ENCODE measurements around the gene CAP2.

CAP2 gene, protein sequence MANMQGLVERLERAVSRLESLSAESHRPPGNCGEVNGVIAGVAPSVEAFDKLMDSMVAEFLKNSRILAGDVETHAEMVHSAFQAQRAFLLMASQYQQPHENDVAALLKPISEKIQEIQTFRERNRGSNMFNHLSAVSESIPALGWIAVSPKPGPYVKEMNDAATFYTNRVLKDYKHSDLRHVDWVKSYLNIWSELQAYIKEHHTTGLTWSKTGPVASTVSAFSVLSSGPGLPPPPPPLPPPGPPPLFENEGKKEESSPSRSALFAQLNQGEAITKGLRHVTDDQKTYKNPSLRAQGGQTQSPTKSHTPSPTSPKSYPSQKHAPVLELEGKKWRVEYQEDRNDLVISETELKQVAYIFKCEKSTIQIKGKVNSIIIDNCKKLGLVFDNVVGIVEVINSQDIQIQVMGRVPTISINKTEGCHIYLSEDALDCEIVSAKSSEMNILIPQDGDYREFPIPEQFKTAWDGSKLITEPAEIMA

DNA sequence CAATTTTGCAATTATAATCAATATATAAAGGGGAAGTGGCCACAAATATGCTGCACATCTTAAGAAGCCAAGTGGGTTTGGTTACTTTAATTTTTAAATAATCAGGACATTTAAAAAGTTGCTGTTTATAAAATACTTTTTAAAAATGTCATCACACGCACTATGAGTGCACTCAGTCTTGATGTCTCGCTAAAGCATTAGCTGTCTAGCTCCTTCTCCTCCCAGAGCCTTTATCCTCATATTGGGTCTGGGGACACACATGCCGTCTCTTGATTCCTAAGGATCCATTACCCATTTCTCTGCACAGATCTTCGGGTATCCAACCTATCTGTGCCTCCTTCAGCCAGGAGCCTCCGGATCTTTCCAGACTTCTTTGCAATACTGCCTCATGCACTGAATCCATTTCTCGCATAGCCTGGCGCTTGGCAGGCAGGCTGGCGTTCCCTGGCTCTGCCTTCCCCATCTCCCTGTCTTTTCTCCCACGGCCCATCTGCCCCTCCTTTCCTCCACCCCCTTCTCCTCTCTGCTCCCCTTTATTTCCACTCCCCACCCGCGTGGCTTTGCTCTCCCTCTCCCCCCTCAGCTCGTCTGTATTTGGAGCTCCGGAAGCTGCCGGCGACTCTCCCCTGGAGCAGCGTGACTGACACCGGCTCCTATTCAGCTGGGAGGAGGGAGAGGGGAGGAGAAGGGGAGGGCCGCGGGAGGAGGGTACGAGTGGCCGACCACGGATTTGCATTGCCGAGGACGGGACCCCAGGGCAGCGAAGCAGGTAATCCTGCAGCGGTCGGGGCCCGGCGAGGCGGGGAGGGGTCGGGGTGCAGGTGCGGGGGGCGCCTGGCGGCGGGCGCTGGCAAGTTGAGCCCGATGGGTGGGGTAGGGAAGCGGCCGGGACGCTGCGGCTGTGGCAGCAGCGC is at the start of gene CAP2:
CAP2 (plus strand) TSS at position 618 of the 914 bp plus-strand sequence. CDS start 27,961 bp downstream, outside the sequence.
- in situ Hi-C loops (cut with MboI; ENCODE audit: low sequenced_read_pairs) = no loop called here

DNA sequence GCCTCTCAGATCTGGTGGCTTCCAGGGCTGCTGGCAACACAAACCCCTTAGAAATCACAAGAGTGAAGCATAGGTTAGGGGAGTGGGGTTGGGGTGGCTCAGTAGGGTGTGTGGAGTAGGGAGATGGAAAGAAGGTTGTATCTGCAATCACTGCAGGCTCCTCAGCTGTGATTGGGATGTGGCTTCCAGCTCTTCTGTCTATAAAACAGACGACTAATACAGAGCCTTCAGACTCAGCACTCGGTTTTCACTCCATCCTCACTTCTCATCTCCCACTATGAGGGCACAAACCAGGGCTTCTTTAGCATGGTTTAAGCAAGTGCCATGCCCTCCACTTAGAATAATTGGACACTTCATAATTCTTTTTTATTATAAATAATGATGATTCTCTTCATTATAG is 46.4 kb upstream of the CAP2 start:
- in situ Hi-C loops (cut with MboI; ENCODE audit: low sequenced_read_pairs) = no loop called here

DNA sequence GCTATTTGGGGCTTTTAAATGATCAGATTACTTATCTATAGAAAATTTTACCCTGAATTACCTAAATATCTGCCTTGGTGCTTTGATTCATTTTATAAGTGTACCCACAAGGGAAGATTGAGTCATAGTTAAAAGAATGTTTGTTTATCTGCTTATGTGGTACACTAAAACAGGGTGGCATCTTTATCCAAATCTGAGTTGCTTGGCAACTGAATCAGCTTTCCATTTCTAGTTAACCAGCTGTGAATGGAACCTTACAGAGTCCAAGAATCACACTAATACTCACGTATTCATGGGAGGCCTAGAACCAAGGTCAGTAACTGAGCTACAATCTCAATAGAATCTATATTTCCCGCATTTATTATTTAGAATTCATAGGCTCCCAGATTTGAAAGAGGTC is 44.0 kb upstream of the CAP2 start:
- in situ Hi-C loops (cut with MboI; ENCODE audit: low sequenced_read_pairs) = no loop called here

DNA sequence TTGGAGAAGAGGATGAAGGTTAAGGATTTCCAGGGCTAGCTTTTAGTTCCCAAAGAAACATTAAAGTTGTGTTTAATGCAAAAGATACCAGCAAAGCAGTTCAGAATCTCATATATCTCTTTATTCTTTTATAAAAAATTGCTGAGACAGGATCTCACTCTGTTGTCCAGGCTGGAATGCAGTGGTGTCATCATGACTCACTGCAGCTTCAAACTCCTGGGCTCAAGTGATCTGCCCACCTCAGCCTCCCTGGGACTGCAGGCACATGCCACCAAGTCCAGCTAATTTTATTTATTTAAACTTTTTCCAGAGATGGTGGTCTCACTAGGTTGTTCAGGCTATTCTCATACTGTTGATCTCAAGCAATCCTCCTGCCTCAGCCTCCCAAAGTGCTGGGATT is 41.1 kb upstream of the CAP2 start:
- in situ Hi-C loops (cut with MboI; ENCODE audit: low sequenced_read_pairs) = no loop called here

DNA sequence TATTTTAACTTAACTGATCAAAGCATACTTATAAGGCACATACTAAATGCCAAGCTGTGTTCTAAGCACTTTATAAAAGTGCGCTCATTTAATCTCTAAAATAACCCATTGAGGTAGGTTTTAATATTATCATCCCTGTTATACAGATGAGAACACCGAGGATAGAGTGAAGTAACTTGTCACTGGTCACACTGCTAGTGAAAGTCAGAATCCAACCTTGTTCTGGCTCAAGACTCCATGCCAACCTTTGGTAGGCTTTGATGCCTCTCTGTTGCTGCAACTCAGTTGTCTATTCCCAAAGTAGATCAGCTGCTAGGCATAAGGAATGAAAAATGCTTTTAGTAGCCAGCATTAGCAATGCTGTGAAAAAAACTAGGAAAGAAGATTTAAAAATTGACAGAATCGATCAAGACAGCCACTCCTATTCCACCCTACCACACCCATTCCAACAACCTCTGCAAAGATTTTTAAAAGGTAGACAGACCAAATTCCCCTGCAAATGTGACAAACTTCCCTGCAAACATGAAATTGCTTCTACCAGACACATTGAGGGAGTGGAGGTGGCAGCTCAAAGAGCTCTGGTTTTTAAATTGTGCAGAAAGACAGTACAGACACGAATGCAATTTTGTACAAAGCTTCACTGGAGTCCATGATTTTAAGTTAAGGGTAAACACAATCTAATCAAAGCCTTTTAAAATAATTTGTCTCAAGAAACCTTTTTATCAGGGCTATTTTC is 39.8 kb upstream of the CAP2 start:
- in situ Hi-C loops (cut with MboI; ENCODE audit: low sequenced_read_pairs) = no loop called here

DNA sequence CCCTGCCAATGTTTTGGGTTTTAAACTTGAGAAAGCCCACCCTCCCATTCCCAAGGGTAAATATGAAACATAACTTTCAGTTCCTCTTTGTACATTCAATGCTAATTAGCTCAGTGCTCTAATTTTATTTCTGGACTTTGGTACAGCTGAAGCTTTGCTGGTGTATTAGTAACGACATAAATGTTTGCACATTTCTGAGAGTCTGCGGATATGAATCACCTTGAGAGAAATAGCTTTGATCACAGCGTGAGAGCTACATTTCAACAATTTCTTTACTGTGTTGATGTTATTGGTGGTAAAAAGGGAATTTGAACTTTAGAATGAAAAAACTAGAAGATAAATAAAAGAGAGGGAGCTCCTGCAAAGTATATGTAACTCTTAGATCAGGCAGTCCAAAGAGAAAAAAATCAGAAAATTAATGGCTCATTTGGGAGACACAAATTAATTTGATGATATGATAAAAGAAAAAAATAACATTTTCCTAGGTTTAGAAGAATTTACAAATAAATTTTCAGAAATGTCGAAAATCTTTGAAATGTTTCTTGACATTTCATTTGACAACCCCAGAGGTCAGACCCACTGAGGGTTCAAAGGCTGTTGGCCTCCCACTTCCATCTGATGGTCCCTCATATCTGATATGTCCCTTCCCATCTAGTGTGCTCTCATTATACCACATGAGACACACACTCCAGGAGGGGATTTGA is 38.5 kb upstream of the CAP2 start:
- in situ Hi-C loops (cut with MboI; ENCODE audit: low sequenced_read_pairs) = no loop called here

DNA sequence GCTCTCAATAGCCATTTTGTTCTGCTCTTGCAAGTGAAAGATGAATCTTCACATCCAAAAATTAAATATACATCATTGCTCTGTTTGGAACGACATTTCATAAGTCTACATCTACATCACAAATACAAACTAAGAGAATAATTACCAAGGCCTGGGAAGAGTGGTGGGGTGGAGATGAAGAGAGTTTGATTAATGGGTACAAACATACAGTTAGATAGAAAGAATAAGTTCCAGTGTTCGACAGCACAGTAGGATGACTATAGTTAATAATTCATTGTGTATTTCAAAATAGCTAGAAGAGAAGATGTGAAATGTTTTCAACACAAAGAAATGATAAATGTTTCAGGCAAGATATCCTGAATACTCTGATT is 38.0 kb upstream of the CAP2 start:
- in situ Hi-C loops (cut with MboI; ENCODE audit: low sequenced_read_pairs) = no loop called here

DNA sequence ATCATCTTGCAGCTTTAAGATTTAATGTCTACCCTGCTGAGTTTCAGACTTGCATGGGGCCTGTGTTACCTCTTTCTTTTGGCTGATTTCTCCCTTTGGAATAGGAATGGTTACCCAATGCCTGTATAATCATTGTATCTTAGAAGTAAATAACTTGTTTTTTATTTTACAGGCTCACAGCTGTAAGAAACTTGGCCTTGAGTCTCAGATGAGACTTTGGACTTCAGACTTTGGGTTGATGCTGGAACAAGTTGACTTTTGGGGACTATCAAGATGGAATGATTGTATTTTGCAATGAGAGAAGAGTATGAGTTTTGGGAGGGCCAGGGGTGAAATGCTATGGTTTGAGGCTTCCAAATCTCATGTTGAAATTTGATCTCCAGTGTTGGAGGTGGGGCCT is 34.9 kb upstream of the CAP2 start:
- in situ Hi-C loops (cut with MboI; ENCODE audit: low sequenced_read_pairs) = no loop called here

DNA sequence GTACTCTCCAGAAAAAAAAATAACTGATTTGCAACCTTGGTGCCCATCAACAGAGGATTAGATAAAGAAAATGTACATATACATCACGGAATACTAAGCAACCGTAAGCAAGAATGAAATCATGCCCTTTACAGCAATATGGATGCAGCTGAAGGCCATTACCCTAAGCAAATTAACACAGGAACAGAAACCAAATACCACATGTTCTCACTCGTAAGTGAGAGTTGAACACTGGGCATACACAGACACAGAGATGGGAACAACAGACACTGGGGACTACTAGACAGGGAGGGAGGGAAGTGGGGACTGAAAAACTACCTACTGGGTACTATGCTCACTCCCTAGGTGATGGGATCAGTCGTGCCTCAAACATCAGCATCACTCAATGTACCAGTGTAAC is 32.8 kb upstream of the CAP2 start:
- in situ Hi-C loops (cut with MboI; ENCODE audit: low sequenced_read_pairs) = no loop called here

DNA sequence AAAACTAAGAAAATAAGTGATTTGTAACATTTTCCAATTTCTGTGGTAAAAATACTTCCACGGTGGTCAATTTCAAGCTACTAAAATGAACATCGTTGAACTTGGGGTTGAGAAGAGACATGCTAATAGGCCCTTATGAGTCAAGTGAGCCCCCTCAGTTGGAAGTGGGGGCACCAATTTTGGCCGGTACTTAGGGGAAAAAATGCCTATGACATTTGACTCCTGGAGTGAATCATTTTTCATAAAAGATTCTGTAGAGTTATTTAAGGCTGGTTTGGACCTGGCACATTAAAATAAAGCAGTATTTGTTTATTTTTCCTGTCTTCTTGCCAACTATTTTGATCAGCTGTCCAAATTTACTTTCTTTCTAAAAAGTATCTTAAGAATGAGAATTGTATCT is 32.4 kb upstream of the CAP2 start:
- in situ Hi-C loops (cut with MboI; ENCODE audit: low sequenced_read_pairs) = no loop called here

DNA sequence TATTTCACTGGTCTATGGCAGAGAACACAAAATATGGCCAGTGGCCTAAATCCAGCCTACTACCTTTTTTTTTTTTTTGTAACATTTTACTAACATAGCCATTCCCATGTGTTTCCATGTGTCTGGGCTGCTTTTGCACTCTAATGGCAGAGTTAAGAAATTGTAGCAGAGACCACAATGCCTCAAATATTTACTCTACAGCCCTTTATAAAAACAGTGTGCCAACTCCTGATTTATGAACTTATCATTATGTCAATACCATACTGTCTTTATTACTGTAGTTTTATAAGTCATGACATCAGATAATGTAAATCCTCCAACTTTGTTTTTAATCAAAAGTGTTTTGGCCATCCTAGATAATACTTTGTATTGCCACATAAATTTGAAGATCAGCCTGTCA is 27.4 kb upstream of the CAP2 start:
- in situ Hi-C loops (cut with MboI; ENCODE audit: low sequenced_read_pairs) = no loop called here

DNA sequence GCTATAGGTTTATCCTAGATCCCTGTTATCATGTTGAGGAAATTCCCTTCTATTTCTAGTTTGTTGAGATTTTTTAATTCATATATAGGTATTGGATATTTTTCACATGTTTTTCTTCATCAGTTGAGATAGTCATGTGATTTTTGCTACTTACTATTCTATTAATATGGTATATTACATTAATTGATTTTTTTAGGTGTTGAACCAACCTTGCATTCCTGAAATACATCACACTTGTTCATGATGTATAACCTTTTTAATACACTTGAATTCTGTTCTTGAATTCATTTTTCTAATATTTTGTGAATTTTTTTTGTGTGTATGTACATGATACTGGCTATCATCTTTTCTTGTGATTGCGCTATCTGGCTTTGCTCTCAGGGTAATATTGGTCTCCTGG is 25.5 kb upstream of the CAP2 start:
- in situ Hi-C loops (cut with MboI; ENCODE audit: low sequenced_read_pairs) = no loop called here

DNA sequence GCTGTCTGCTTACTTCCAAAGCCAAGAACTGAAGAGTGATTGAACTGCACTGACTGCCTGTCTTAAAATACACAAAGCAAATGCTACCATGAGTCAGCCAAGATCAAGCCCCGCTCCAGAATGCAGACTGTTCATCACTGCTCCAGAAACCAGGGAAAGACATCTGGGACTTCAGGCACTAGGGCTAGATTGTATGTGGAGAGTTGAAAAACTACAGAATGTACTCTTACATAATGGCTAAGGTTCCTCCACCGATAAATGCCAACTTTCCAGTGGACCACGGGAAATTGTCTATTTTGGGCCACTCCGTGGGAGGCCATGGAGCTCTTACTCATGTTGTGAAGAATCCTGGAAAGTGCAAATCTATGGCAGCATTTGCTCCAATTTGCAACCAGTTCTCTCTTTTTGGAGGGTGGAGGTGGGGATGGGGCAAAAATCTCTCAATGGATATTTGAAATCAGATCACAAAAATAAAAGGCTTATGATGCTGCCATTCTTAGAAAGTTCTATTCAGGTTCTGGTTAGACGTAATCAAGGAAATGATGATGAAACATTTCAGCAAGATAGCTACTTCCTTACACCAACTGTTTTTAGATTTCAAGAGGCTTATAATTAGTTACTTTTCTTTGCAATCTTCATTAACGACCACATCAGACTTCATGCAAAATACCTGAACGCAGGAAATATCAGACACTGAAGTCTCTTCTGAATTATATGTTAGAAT is 11.8 kb upstream of the CAP2 start:
- in situ Hi-C loops (cut with MboI; ENCODE audit: low sequenced_read_pairs) = no loop called here

DNA sequence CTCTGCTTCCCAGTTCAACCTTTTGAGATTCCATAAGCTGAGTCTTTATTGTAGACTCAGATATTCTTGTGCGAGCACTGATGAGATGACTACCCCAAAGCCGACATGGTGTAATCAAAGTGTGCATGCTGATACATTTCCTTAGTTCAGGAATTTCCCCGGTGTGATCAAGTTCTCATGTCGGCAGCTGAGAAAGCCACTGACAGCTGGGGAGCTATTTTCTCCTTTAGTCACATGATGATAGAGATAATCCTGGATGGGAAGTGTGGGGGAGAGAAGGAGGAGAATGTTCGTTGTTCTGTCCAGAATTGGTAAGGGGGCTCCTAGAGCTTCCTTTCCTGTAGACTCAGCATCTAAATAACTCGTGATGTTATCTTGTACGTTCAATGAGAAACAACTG is 7.7 kb upstream of the CAP2 start:
- in situ Hi-C loops (cut with MboI; ENCODE audit: low sequenced_read_pairs) = no loop called here

DNA sequence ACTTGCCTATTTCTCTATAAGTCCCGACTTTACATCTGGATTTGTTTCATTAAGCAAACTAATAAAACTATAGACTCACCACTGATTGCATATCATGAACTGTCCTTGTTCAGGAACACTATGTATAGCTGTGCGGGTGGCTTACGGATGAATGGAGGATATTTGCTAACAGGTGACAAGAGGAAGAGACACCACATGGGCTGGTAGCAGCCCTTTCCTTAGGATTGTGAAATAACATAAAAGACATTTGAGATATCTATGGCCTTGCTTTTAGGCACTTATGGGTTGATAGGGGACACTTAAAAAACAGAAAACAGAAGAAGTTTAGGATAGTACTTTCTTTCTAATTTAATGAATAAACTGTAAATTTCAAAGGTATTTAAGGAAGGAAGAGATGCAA is 5.0 kb upstream of the CAP2 start:
- in situ Hi-C loops (cut with MboI; ENCODE audit: low sequenced_read_pairs) = no loop called here

DNA sequence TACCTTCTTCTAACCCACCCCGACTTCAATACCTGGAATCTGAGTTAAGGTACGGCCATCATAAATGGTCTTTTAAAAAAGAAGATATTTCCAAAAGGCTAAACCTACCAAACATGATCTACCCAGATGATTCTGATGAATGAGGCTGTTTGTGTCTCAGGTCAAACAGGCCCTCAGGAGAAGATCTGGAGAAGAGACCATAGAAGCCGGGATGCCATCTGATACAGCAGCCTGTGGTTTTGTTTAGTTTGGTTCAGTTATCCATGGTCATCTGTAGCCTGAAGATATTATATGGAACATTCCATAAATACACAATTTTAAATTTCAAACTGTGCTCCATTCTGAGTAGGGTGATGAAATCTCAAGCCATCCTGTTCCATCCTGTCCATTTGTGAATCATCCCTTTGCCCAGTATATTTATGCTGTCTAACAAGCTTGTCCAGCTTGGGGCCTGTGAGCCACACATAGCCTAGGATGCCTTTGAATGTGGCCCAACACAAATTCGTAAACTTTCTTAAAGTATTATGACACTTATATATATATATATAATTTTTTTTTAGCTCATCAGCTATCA is 4.0 kb upstream of the CAP2 start:
- in situ Hi-C loops (cut with MboI; ENCODE audit: low sequenced_read_pairs) = no loop called here

DNA sequence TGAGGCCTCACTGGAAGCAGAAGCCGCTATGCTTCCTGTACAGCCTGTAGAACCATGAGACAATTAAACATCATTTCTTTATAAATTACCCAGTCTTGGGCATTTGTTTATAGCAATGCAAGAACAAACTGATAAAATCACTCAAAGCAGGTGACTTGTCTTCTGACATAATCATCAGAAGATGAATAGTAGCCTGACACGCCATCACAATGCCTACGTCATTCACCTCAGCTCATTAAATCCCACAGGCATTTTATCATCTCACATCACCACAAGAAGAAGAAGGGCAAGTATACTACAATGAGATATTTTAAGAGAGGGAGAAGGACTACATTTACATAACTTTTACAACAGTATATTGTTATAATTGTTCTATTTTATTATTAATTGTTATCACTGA is 3.1 kb upstream of the CAP2 start:
- in situ Hi-C loops (cut with MboI; ENCODE audit: low sequenced_read_pairs) = no loop called here

DNA sequence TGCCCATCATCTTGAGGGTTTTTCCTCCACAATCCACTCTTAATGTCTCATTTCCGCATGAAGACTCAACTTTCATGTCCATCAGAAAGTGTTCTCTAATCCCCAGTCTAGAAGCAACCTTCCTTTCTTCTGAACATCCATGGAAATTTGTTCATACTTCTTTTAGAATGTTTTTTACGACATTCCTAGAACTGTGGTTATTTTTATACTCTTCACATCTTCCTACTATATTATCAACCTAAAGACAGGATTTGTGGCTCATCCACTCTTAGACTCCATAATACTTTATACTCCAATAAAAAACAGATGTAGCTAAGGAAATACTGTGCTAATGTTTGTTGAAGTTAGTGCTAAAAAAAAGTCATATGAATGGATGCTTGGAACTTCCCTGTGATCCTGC is 1.4 kb upstream of the CAP2 start:
- in situ Hi-C loops (cut with MboI; ENCODE audit: low sequenced_read_pairs) = no loop called here

DNA sequence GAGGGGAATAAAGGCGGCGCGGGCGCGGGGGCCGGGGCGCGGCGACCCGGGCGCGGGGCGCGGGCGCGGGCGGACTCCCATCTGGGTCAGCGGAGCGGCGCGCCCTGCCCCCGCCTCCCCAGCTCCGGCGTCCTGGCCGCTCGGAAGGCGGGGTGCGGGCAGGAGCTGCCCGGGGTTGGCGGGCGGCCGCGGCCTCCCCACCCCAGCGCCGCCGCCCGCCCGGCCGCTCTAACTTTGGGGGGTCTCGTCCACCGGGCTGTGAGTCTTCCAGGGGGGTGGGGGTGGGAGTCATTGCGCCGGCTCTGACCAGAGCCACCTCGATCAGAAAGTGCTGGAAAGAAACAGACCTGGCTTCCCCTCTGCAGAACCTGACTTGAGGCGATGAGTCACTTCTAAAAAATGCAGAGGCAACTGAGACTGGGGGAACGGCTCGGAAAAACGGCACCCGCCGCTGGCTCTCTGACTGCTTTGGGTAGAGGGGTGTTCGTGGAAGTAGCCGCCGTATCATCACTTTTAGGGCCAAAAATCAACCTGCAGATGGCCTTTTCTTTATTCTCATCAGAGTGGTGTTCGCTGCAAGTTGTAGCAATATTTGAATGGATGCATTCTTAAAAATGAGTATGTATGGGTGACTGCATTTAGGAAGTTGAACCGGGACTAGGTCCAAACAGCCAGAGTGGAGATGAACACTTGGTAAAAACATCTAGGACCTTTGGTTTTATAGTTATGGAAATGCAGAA is 667 bp downstream of the CAP2 start:
- in situ Hi-C loops (cut with MboI; ENCODE audit: low sequenced_read_pairs) = no loop called here
